IMR-90 (cell line): ENCODE data around the gene ONECUT2. TPM values are rescaled to one million over a fixed set of nuclear protein-coding genes. Genes with fewer than 3 reads are reported as not detected.

Source experiments
- ATAC-seq: fragments of 200-7000 bp; cut with Tn5 transposase; 2 replicates; pipeline ENCODE4 v1.9.1; 2020; ENCODE audit warnings: low read depth, mild to moderate bottlenecking, moderate library complexity
- BruUV-seq: library from RNA; stranded (reverse); fragments of 400-500 nt; replicated peaks from 2 replicates; lab custom pipeline; 2021; lab: Mats Ljungman, UMichigan
- CTCF ChIA-PET: fragments of 300-600 bp; formaldehyde crosslinking; extraction: SDS; loops from one replicate; lab custom pipeline; 2021; ENCODE audit warnings: antibody characterized with exemption; lab: Yijun Ruan, JAX
- POLR2A ChIA-PET: fragments of 300-600 bp; sonication (Branson Sonifier 250); formaldehyde crosslinking; loops from one replicate; lab custom pipeline; 2022; ENCODE audit warnings: antibody characterized with exemption; ENCODE audit not compliant: unreplicated experiment; lab: Charles Lee
- DNase-seq: peaks from one replicate; pipeline ENCODE4 v3.0.0; 2013
- H2AFZ ChIP-seq: replicated peaks from 2 replicates; pipeline ENCODE3; 2013; ENCODE audit warnings: low read length, mild to moderate bottlenecking; ENCODE audit not compliant: poor library complexity
- H2AK5ac ChIP-seq: 2 replicates; pipeline ENCODE4 v1.6.1; 2013; ENCODE audit warnings: low read depth, low read length, inconsistent platforms
- H2AK9ac ChIP-seq: replicated peaks from 2 replicates; pipeline ENCODE3; 2013; ENCODE audit warnings: mild to moderate bottlenecking, low read depth, low read length, moderate library complexity; ENCODE audit not compliant: poor library complexity
- H2BK120ac ChIP-seq: 2 replicates; pipeline ENCODE4 v1.6.1; 2013; ENCODE audit warnings: low read depth, low read length, inconsistent platforms
- H2BK15ac ChIP-seq: 3 replicates; pipeline ENCODE4 v1.6.1; 2013; ENCODE audit warnings: low read depth, low read length, inconsistent platforms
- H2BK20ac ChIP-seq: 2 replicates; pipeline ENCODE4 v1.6.1; 2013; ENCODE audit warnings: low read depth, mild to moderate bottlenecking, inconsistent platforms, low read length, moderate library complexity
- H2BK5ac ChIP-seq: 2 replicates; pipeline ENCODE4 v1.6.1; 2013; ENCODE audit warnings: mild to moderate bottlenecking, low read depth, low read length, inconsistent platforms; ENCODE audit not compliant: poor library complexity, severe bottlenecking
- H3K14ac ChIP-seq: replicated peaks from 2 replicates; pipeline ENCODE4 v1.6.1; 2013; ENCODE audit warnings: low read depth, low read length, inconsistent platforms
- H3K18ac ChIP-seq: 2 replicates; pipeline ENCODE4 v1.6.1; 2013; ENCODE audit warnings: low read depth, low read length, control low read depth
- H3K23ac ChIP-seq: 2 replicates; pipeline ENCODE4 v1.6.1; 2013; ENCODE audit warnings: low read depth, low read length, inconsistent platforms
- H3K27ac ChIP-seq: 2 replicates; pipeline ENCODE4 v1.5.1; 2013; ENCODE audit warnings: mild to moderate bottlenecking, control low read depth, low read length; ENCODE audit not compliant: insufficient read depth
- H3K27me3 ChIP-seq: 2 replicates; pipeline ENCODE4 v1.6.1; 2013; ENCODE audit warnings: low read length; ENCODE audit not compliant: control insufficient read depth, insufficient read depth
- H3K36me3 ChIP-seq: 2 replicates; pipeline ENCODE4 v1.6.1; 2013; ENCODE audit warnings: low read length, mixed read lengths; ENCODE audit not compliant: control insufficient read depth, insufficient read depth
- H3K4ac ChIP-seq: 2 replicates; pipeline ENCODE4 v1.6.1; 2013; ENCODE audit warnings: low read depth, low read length, inconsistent platforms
- H3K4me1 ChIP-seq: 2 replicates; pipeline ENCODE4 v1.6.1; 2013; ENCODE audit warnings: low read length, mixed read lengths; ENCODE audit not compliant: control insufficient read depth, insufficient read depth
- H3K4me2 ChIP-seq: 2 replicates; pipeline ENCODE4 v1.6.1; 2013; ENCODE audit warnings: low read depth, mild to moderate bottlenecking, control low read depth, low read length, moderate library complexity
- H3K4me3 ChIP-seq: 2 replicates; pipeline ENCODE4 v1.5.1; 2013; ENCODE audit warnings: low read depth, mild to moderate bottlenecking, control low read depth, low read length, moderate library complexity; ENCODE audit not compliant: insufficient read depth
- H3K56ac ChIP-seq: 2 replicates; pipeline ENCODE4 v1.6.1; 2013; ENCODE audit warnings: low read length, inconsistent platforms; ENCODE audit not compliant: insufficient read depth; ENCODE audit errors: extremely low read depth
- H3K79me1 ChIP-seq, 2 experiments: 2 replicates each; pipeline ENCODE4 v1.6.1; 2013; ENCODE audit warnings: low read length in 2 of 2, inconsistent platforms in 1 of 2, low read depth in 1 of 2
- H3K9ac ChIP-seq: 2 replicates; pipeline ENCODE4 v1.6.1; 2013; ENCODE audit warnings: low read depth, low read length, control low read depth
- H3K9me1 ChIP-seq: 2 replicates; pipeline ENCODE4 v1.6.1; 2013; ENCODE audit warnings: low read length, inconsistent platforms; ENCODE audit not compliant: insufficient read depth
- H3K9me3 ChIP-seq: 2 replicates; pipeline ENCODE4 v1.6.1; 2013; ENCODE audit warnings: low read length; ENCODE audit not compliant: control insufficient read depth, insufficient read depth
- H4K20me1 ChIP-seq: 2 replicates; pipeline ENCODE4 v1.6.1; 2013; ENCODE audit warnings: low read length, inconsistent platforms; ENCODE audit not compliant: insufficient read depth
- H4K5ac ChIP-seq: 2 replicates; pipeline ENCODE4 v1.6.1; 2013; ENCODE audit warnings: mild to moderate bottlenecking, low read depth, low read length, control low read depth
- H4K8ac ChIP-seq, 2 experiments: 2 replicates each; pipeline ENCODE4 v1.6.1; 2013; ENCODE audit warnings: low read depth in 2 of 2, low read length in 2 of 2, control low read depth in 1 of 2, inconsistent platforms in 1 of 2
- H4K91ac ChIP-seq: 2 replicates; pipeline ENCODE4 v1.6.1; 2013; ENCODE audit warnings: low read depth, low read length, inconsistent platforms; ENCODE audit not compliant: insufficient read depth
- BHLHE40 ChIP-seq: fragments of 150-350 bp; IDR thresholded peaks from 2 replicates; pipeline ENCODE4 v1.6.1; 2016; ENCODE audit warnings: mild to moderate bottlenecking, low read depth, low read length
- CEBPB ChIP-seq: IDR thresholded peaks from 2 replicates; pipeline ENCODE4 v1.6.1; 2012; ENCODE audit warnings: low read depth, low read length, improper control_type of control experiment
- ELK1 ChIP-seq: fragments of 150-350 bp; IDR thresholded peaks from 2 replicates; pipeline ENCODE4 v1.6.1; 2016; ENCODE audit warnings: low read depth, mild to moderate bottlenecking, low read length, moderate library complexity, borderline replicate concordance
- FOS ChIP-seq: fragments of 150-350 bp; IDR thresholded peaks from 2 replicates; pipeline ENCODE4 v1.6.1; 2016; ENCODE audit warnings: low read depth, low read length
- MAFK ChIP-seq: IDR thresholded peaks from 2 replicates; pipeline ENCODE4 v1.6.1; 2012; ENCODE audit warnings: low read depth, low read length, improper control_type of control experiment
- MAZ ChIP-seq: IDR thresholded peaks from 2 replicates; pipeline ENCODE4 v1.6.1; 2012; ENCODE audit warnings: low read depth, mild to moderate bottlenecking, low read length, improper control_type of control experiment, moderate library complexity, borderline replicate concordance
- MXI1 ChIP-seq: IDR thresholded peaks from 2 replicates; pipeline ENCODE4 v1.6.1; 2012; ENCODE audit warnings: low read depth, mild to moderate bottlenecking, low read length, moderate library complexity, borderline replicate concordance
- NFE2L2 ChIP-seq: fragments of 150-350 bp; IDR thresholded peaks from 2 replicates; pipeline ENCODE4 v1.6.1; 2016; ENCODE audit warnings: low read depth, mild to moderate bottlenecking, low read length
- RCOR1 ChIP-seq: IDR thresholded peaks from 2 replicates; pipeline ENCODE4 v1.6.1; 2012; ENCODE audit warnings: mild to moderate bottlenecking, low read length, improper control_type of control experiment; ENCODE audit not compliant: insufficient replicate concordance
- RFX5 ChIP-seq: IDR thresholded peaks from 2 replicates; pipeline ENCODE4 v1.8.0; 2012; ENCODE audit warnings: low read depth, mild to moderate bottlenecking, low read length, moderate library complexity
- SMC3 ChIP-seq: fragments of 150-350 bp; IDR thresholded peaks from 2 replicates; pipeline ENCODE4 v1.6.1; 2016; ENCODE audit warnings: low read depth, mild to moderate bottlenecking, antibody characterized with exemption, low read length, moderate library complexity
- WGBS, 2 experiments: methylation state at CpG; one replicate each; pipeline versions ENCODE4 v1.1.5 to v1.1.7; 2013; ENCODE audit warnings: missing lambda C conversion rate in 2 of 2; ENCODE audit not compliant: insufficient read length in 1 of 2; ENCODE audit errors: extremely low coverage in 2 of 2; 5-methylcytosine and 5-hydroxymethylcytosine counted together
- dilution Hi-C: fragments of 300-500 bp; cut with HindIII; formaldehyde crosslinking; loops from one replicate; pipeline ENCODE4 v1.14.3; 2018; ENCODE audit warnings: low sequenced_read_pairs; ENCODE audit not compliant: unreplicated experiment
- in situ Hi-C: fragments of 300-500 bp; cut with MboI; formaldehyde crosslinking; loops from 3 replicates; pipeline ENCODE4 v1.14.3; 2019; ENCODE audit warnings: low sequenced_read_pairs, inconsistent platforms, mixed read lengths
- intact Hi-C: fragments of 100-400 bp; cut with micrococcal nuclease; formaldehyde crosslinking; loops from 2 replicates; pipeline ENCODE4 v1.10.0; 2022
- polyA plus RNA-seq, 3 experiments: library from polyadenylated mRNA; depleted of rRNA; stranded (reverse); fragments of >200 nt; gene quantifications; 2 replicates each; pipeline ENCODE4 v1.2.3, GENCODE V29; 2012; ENCODE audit warnings: low replicate concordance in 1 of 3
- total RNA-seq: library from RNA; depleted of rRNA; stranded (reverse); fragments of >200 nt; gene quantifications from 2 replicates; pipeline ENCODE4 v1.2.3, GENCODE V29; 2012
- TF ChIP-seq, protein P1 (sequence below): conservative IDR thresholded peaks from 2 replicates; pipeline ENCODE4 v1.5.1; 2012; ENCODE audit warnings: mild to moderate bottlenecking, low read depth, low read length, improper control_type of control experiment
- TF ChIP-seq, protein P2 (sequence below): fragments of 150-350 bp; IDR thresholded peaks from 2 replicates; pipeline ENCODE4 v1.6.1; 2017; ENCODE audit warnings: mild to moderate bottlenecking, antibody characterized with exemption, low read length, low read depth

Gene ONECUT2
- total and polyA plus RNA-seq, 2 of the 4 experiments (the other 2 are of a cell fraction): under 0.01 to 0.02 TPM

GRCh38 chr18:57539702-57540101 lies 104.5 kb downstream of the ONECUT2 start:
- peaks cover 2% of the 10 kb centered on the region; the same call in 1 of the 2 replicates for H3K4me1 ChIP-seq
- TF ChIP-seq NFE2L2 (no peak), ELK1 (no peak), SMC3 (no peak), MAFK (no peak), RFX5 (no peak), FOS (no peak), MAZ (no peak), RCOR1 (no peak), BHLHE40 (no peak), MXI1 (no peak), CEBPB (no peak)
- TF ChIP-seq, protein P1, sequence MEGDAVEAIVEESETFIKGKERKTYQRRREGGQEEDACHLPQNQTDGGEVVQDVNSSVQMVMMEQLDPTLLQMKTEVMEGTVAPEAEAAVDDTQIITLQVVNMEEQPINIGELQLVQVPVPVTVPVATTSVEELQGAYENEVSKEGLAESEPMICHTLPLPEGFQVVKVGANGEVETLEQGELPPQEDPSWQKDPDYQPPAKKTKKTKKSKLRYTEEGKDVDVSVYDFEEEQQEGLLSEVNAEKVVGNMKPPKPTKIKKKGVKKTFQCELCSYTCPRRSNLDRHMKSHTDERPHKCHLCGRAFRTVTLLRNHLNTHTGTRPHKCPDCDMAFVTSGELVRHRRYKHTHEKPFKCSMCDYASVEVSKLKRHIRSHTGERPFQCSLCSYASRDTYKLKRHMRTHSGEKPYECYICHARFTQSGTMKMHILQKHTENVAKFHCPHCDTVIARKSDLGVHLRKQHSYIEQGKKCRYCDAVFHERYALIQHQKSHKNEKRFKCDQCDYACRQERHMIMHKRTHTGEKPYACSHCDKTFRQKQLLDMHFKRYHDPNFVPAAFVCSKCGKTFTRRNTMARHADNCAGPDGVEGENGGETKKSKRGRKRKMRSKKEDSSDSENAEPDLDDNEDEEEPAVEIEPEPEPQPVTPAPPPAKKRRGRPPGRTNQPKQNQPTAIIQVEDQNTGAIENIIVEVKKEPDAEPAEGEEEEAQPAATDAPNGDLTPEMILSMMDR: no peak
- TF ChIP-seq, protein P2, sequence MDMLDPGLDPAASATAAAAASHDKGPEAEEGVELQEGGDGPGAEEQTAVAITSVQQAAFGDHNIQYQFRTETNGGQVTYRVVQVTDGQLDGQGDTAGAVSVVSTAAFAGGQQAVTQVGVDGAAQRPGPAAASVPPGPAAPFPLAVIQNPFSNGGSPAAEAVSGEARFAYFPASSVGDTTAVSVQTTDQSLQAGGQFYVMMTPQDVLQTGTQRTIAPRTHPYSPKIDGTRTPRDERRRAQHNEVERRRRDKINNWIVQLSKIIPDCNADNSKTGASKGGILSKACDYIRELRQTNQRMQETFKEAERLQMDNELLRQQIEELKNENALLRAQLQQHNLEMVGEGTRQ: no peak
- no peak overlapping the region for H3K56ac ChIP-seq
- no peak overlapping the region for H3K4me2 ChIP-seq
- CTCF ChIA-PET: no interaction called here
- no peak overlapping the region for H3K4me3 ChIP-seq
- H3K9me1 ChIP-seq: 0 out of 2 replicates have a peak, but pooled peaks cover 6% of the 10 kb centered on the region
- H2BK5ac ChIP-seq: no peak overlapping the region
- no peak for DNase-seq
- no peak overlapping the region for H3K18ac ChIP-seq
- H4K5ac ChIP-seq: no peak overlapping the region
- H4K91ac ChIP-seq: no peak overlapping the region
- no peak overlapping the region for H3K4ac ChIP-seq
- H2AFZ ChIP-seq: no peak overlapping the region
- no peaks in the 10 kb centered on the region for H3K79me1 ChIP-seq
- no peak for ATAC-seq
- H4K8ac ChIP-seq: no peak overlapping the region
- BruUV-seq: no TSS peak
- no peaks in the 10 kb centered on the region for H4K20me1 ChIP-seq
- no peak overlapping the region for H3K9ac ChIP-seq
- no peak overlapping the region for H2AK9ac ChIP-seq
- no peaks in the 10 kb centered on the region; the same call in 1 of the 2 replicates for H3K27me3 ChIP-seq
- no peak overlapping the region for H2BK20ac ChIP-seq
- dilution Hi-C loops: no loop called here
- 100% methylated on average over 2 of the region's 4 CpGs; no CpG with 5 or more reads in 1 of the 2 experiments for WGBS, 2 experiments
- POLR2A ChIA-PET: no interaction called here
- intact Hi-C loops: no loop called here
- H3K9me3 ChIP-seq: no peaks in the 10 kb centered on the region
- H2BK15ac ChIP-seq: no peak overlapping the region
- no peak overlapping the region for H2AK5ac ChIP-seq
- no peaks in the 10 kb centered on the region for H3K36me3 ChIP-seq
- in situ Hi-C loops: no loop called here
- no peak overlapping the region for H2BK120ac ChIP-seq
- no peak overlapping the region for H3K14ac ChIP-seq
- no peak overlapping the region for H3K27ac ChIP-seq
- H3K23ac ChIP-seq: no peak overlapping the region
